B cell (primary cell): ENCODE results near the gene DAB1. TPM values are rescaled to one million over a fixed set of nuclear protein-coding genes. Genes with fewer than 3 reads are reported as not detected.

Experiments used
- ATAC-seq: fragments of 200-7000 bp; cut with Tn5 transposase; one replicate; pipeline ENCODE4 v1.10.0; 2021; ENCODE audit warnings: low read depth, mild to moderate bottlenecking, moderate number of reproducible peaks, moderate library complexity
- CTCF ChIA-PET: fragments of 350-600 bp; sonication (Branson Sonifier 250); formaldehyde crosslinking; loops from one replicate; lab custom pipeline; 2021; ENCODE audit warnings: antibody characterized with exemption, inconsistent platforms; lab: Charles Lee
- POLR2A ChIA-PET: fragments of 350-600 bp; sonication (Branson Sonifier 250); formaldehyde crosslinking; loops from one replicate; lab custom pipeline; 2021; ENCODE audit warnings: antibody characterized with exemption; lab: Charles Lee
- DNase-seq: peaks from one replicate; pipeline ENCODE4 v3.0.0; 2013
- H2AFZ ChIP-seq: 2 replicates; pipeline ENCODE4 v1.6.1; 2012; ENCODE audit warnings: mild to moderate bottlenecking, low read depth, low read length; ENCODE audit not compliant: insufficient read depth, poor library complexity, severe bottlenecking
- H3K27ac ChIP-seq, 2 donors: 1 replicate in 1 of 2; 2 replicates in 1 of 2; pipeline ENCODE4 v1.5.1; 2012 to 2013; ENCODE audit warnings: low read length in 2 of 2, mild to moderate bottlenecking in 2 of 2, moderate library complexity in 1 of 2
- H3K27me3 ChIP-seq, 4 experiments: fragments of 200-600 bp in 1 of 4; sonication (generic) in 1 of 4; replicated peaks in 1 of 4; 1 replicate in 2 of 4; 2 replicates in 2 of 4; pipeline versions ENCODE4 v1.6.1 to v1.7.0; 2013 to 2016; ENCODE audit warnings: low read length in 3 of 4, mild to moderate bottlenecking in 2 of 4, mixed read lengths in 1 of 4, moderate library complexity in 1 of 4; ENCODE audit not compliant: insufficient read depth in 4 of 4, control insufficient read depth in 3 of 4; ENCODE audit errors: control extremely low read depth in 1 of 4
- H3K36me3 ChIP-seq, 2 experiments: replicated peaks in 1 of 2; 1 replicate in 1 of 2; 2 replicates in 1 of 2; pipeline versions ENCODE4 v1.6.1 to v1.7.1; 2013; ENCODE audit warnings: low read length in 1 of 2; ENCODE audit not compliant: insufficient read depth in 2 of 2, control insufficient read depth in 1 of 2; ENCODE audit errors: control extremely low read depth in 1 of 2, extremely low read depth in 1 of 2
- H3K4me1 ChIP-seq, 2 donors: fragments of 200-600 bp in 1 of 2; sonication (generic) in 1 of 2; 1 replicate in 1 of 2; 2 replicates in 1 of 2; pipeline versions ENCODE4 v1.5.1 to v1.6.1; 2013 to 2017; ENCODE audit warnings: low read length in 2 of 2; ENCODE audit not compliant: control insufficient read depth in 2 of 2, insufficient read depth in 2 of 2
- H3K4me2 ChIP-seq: replicated peaks from 2 replicates; pipeline ENCODE3; 2012; ENCODE audit warnings: mild to moderate bottlenecking, low read depth, low read length; ENCODE audit not compliant: poor library complexity, severe bottlenecking
- H3K4me3 ChIP-seq, 5 experiments: fragments of 200-600 bp in 1 of 5; sonication (generic) in 1 of 5; 1 replicate in 3 of 5; 2 replicates in 2 of 5; pipeline versions ENCODE4 v1.5.1 to v1.7.0; 2011 to 2016; ENCODE audit warnings: low read length in 4 of 5, mild to moderate bottlenecking in 4 of 5, low read depth in 2 of 5, control low read depth in 1 of 5, moderate library complexity in 1 of 5; ENCODE audit not compliant: insufficient read depth in 1 of 5; ENCODE audit errors: control extremely low read depth in 1 of 5, extremely low read depth in 1 of 5
- H3K79me2 ChIP-seq: fragments of 200-600 bp; sonication (generic); one replicate; pipeline ENCODE4 v1.6.0; 2016; ENCODE audit warnings: low read length; ENCODE audit not compliant: control insufficient read depth, insufficient read depth
- H3K9ac ChIP-seq: fragments of 200-600 bp; sonication (generic); 2 replicates; pipeline ENCODE4 v1.6.1; 2017; ENCODE audit warnings: mild to moderate bottlenecking, low read length, moderate library complexity
- H3K9me3 ChIP-seq, 3 donors: one replicate each; pipeline versions ENCODE4 v1.6.1 to v1.7.1; 2013; ENCODE audit warnings: low read length in 2 of 3; ENCODE audit not compliant: control insufficient read depth in 2 of 3, insufficient read depth in 1 of 3; ENCODE audit errors: control extremely low read depth in 1 of 3
- H4K20me1 ChIP-seq: 2 replicates; pipeline ENCODE4 v1.6.0; 2012; ENCODE audit warnings: mild to moderate bottlenecking, low read length; ENCODE audit not compliant: insufficient read depth, control insufficient read depth, poor library complexity, severe bottlenecking
- H3K27ac Mint-ChIP-seq: one replicate; pipeline ENCODE4 v1.8.0; 2021; ENCODE audit warnings: mixed read lengths
- H3K27me3 Mint-ChIP-seq: one replicate; pipeline ENCODE4 v1.8.0; 2021; ENCODE audit warnings: mixed read lengths
- H3K4me1 Mint-ChIP-seq: one replicate; pipeline ENCODE4 v1.8.0; 2021; ENCODE audit warnings: mixed read lengths
- H3K4me3 Mint-ChIP-seq: one replicate; pipeline ENCODE4 v1.8.0; 2021; ENCODE audit warnings: mixed read lengths
- H3K9me3 Mint-ChIP-seq: one replicate; pipeline ENCODE4 v1.8.0; 2022; ENCODE audit warnings: mixed read lengths; ENCODE audit not compliant: insufficient read depth
- CTCF ChIP-seq: fragments of 200-600 bp; IDR thresholded peaks from one replicate; pipeline ENCODE4 v1.8.0; 2022; ENCODE audit warnings: antibody characterized with exemption, mild to moderate bottlenecking
- EZH2 ChIP-seq: IDR thresholded peaks from 2 replicates; pipeline ENCODE4 v1.6.1; 2012; ENCODE audit warnings: borderline replicate concordance, low read depth, mild to moderate bottlenecking, moderate library complexity, low read length; ENCODE audit not compliant: insufficient read depth, poor library complexity, severe bottlenecking
- WGBS: methylation state at CpG from one replicate; pipeline ENCODE4 v1.1.5; 2013; ENCODE audit warnings: missing lambda C conversion rate; ENCODE audit not compliant: insufficient coverage; 5-methylcytosine and 5-hydroxymethylcytosine counted together
- intact Hi-C: fragments of 100-400 bp; cut with micrococcal nuclease; formaldehyde crosslinking; loops from one replicate; pipeline ENCODE4 v1.10.0; 2022
- polyA plus RNA-seq: library from polyadenylated mRNA; depleted of rRNA; stranded (reverse); fragments of >200 nt; gene quantifications from 2 replicates; pipeline ENCODE4 v1.2.3, GENCODE V29; 2012
- total RNA-seq, 2 donors: library from RNA; stranded (reverse); fragments of 120-200 nt in 1 of 2; gene quantifications; 1 replicate in 1 of 2; 2 replicates in 1 of 2; pipeline versions ENCODE4 v1.2.3 to v1.2.4, GENCODE V29; 2013 to 2022

The DAB1 gene
- total and polyA plus RNA-seq, 2 donors (not counting 1 experiment from before 2014, with no cell fraction given), result not detected

- no peaks in the 10 kb centered on the region for H3K4me1 ChIP-seq
- no peak overlapping the region for H3K4me3 ChIP-seq
- H3K9me3 Mint-ChIP-seq, result no peaks in the 10 kb centered on the region
- 67% methylated on average over 2 of the region's 2 CpGs for WGBS
- DNase-seq, result no peak
- ATAC-seq, result no peak
- peaks cover 7% of the 10 kb centered on the region for H3K27me3 Mint-ChIP-seq
- H3K9ac ChIP-seq, result no peak overlapping the region
- no peaks in the 10 kb centered on the region for H3K27me3 ChIP-seq
- POLR2A ChIA-PET, result no interaction called here
- CTCF ChIA-PET, result no interaction called here
- H3K4me3 Mint-ChIP-seq, result no peak overlapping the region
- intact Hi-C loops, result no loop called here
- H3K9me3 ChIP-seq, result no peaks in the 10 kb centered on the region
- H3K4me2 ChIP-seq, result no peak overlapping the region
- no peaks in the 10 kb centered on the region for H3K4me1 Mint-ChIP-seq
- no peaks in the 10 kb centered on the region for H3K36me3 ChIP-seq
- no peak overlapping the region for H3K27ac Mint-ChIP-seq
- no peaks in the 10 kb centered on the region for H4K20me1 ChIP-seq
- H2AFZ ChIP-seq, result no peak overlapping the region
- H3K27ac ChIP-seq, result no peak overlapping the region
- no peak for TF ChIP-seq EZH2
- TF ChIP-seq CTCF, result no peak
- H3K79me2 ChIP-seq, result no peaks in the 10 kb centered on the region
Measured at GRCh38 chr1:57282411-57282810, 141.4 kb downstream of the DAB1 start.

GRCh38 chr1:57281324-57281723, 142.5 kb downstream of the DAB1 start:
- no peak overlapping the region for H3K4me3 Mint-ChIP-seq
- no peak overlapping the region for H3K27ac Mint-ChIP-seq
- Histone ChIP-seq H3K36me3 (no peaks in the 10 kb centered on the region), H3K9me3 (no peaks in the 10 kb centered on the region), H3K4me3 (no peak overlapping the region), H2AFZ (no peak overlapping the region), H4K20me1 (no peaks in the 10 kb centered on the region), H3K9ac (no peak overlapping the region), H3K79me2 (no peaks in the 10 kb centered on the region), H3K4me2 (no peak overlapping the region), H3K27ac (no peak overlapping the region), H3K27me3 (no peaks in the 10 kb centered on the region), H3K4me1 (no peaks in the 10 kb centered on the region)
- ATAC-seq (no peak), DNase-seq (no peak)
- intact Hi-C loops, result no loop called here
- 100% methylated on average over 5 of the region's 5 CpGs for WGBS
- ChIA-PET CTCF (no interaction called here), POLR2A (no interaction called here)
- no peak for TF ChIP-seq EZH2
- TF ChIP-seq CTCF, result no peak
- peaks cover 7% of the 10 kb centered on the region for H3K27me3 Mint-ChIP-seq
- no peaks in the 10 kb centered on the region for H3K9me3 Mint-ChIP-seq
- H3K4me1 Mint-ChIP-seq, result no peaks in the 10 kb centered on the region
